ENCODE data around the gene SLC6A11.

SLC6A11 gene

DNA sequence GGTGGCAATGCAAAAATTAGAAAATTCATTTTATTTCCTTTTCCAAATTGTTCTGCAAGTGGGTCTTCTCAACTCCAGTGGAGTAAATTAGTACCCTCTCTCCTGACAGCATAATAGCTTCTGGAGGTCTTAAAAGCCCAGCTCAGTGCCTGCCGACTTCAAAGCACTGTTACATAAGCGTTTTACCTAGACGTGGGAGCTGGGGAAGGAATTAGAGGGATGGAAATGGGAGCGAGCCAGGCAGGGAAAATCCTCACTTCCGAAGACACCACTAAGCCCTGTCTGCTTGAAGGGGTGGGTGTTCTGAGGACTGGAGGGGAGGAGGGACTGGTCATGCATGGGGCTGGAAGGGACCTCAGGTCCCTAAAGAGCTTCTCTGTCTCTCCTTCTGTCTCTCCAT lies 99.3 kb downstream of the SLC6A11 start:
- DNase-seq = no peak
- Mint-ChIP-seq H3K9me3 (no peaks in the 10 kb centered on the region), H3K27ac (no peak overlapping the region), H3K4me1 (no peaks in the 10 kb centered on the region), H3K4me3 (no peak overlapping the region), H3K36me3 (ENCODE audit: low read depth) (no peaks in the 10 kb centered on the region), H3K27me3 (peaks cover 16% of the 10 kb centered on the region)
- ATAC-seq = no peak

DNA sequence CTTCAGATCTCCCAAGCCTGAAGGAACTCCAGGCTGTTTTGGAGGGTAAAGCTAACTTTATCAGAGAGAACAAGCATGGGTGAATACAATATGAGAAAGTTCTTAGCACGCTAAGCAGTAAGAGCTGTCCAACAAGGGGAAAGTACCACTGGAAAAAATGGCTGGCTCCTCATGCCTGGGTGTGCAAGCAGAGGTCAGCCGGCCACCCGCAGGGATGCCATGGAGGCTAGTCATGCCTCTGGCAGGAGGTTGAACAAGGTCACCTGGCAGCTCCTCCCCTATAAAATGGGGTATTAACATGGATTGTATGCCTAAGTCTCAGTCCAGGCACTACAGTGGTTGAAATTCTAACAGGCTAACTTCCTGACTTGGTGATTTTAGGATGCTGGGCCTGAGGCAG lies 101.1 kb downstream of the SLC6A11 start:
- DNase-seq (no peak), ATAC-seq (no peak)
- Mint-ChIP-seq H3K9me3 (no peaks in the 10 kb centered on the region), H3K4me3 (no peak overlapping the region), H3K27ac (no peak overlapping the region), H3K36me3 (ENCODE audit: low read depth) (no peaks in the 10 kb centered on the region), H3K27me3 (peaks cover 22% of the 10 kb centered on the region), H3K4me1 (no peaks in the 10 kb centered on the region)

DNA sequence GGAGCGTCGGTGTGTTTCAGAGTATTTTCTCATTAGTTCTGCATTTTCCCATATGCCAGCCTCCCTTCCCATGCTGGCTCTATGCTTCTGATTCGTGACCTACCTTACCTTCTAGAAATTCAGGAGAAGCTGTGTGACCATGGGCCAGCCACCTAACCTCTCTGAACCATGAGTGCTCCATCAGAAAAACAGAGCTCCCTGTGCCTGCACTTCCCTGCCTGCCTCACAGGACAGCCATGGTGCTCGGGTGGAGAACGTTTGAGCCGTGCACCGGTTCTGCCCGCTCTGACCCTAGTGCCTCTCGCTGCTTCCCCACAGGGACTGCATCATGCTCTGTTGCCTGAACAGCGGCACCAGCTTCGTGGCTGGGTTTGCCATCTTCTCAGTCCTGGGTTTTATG lies 102.0 kb downstream of the SLC6A11 start:
- Mint-ChIP-seq H3K27me3 (peaks cover 23% of the 10 kb centered on the region), H3K4me1 (no peaks in the 10 kb centered on the region), H3K36me3 (ENCODE audit: low read depth) (no peaks in the 10 kb centered on the region), H3K27ac (no peak overlapping the region), H3K4me3 (no peak overlapping the region), H3K9me3 (no peaks in the 10 kb centered on the region)
- ATAC-seq = no peak
- no peak for DNase-seq

DNA sequence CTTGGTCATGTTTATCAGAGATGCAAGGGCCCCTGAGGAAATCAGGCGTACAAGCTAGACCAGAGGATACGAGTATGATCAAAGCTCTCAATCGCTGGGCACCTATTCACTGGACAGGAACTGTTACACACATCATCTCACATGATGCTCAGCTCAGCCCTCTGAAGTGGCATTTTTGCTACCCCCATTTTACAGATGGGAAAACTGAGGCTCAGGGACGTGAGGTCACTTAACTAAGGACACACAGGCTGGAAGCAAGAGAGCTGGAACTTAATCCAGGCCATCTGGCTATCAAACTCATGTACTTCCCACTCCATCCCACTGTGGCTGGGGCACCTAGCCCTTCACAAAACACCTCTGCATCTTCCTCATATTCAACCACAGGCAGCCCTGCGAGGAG lies 103.6 kb downstream of the SLC6A11 start:
- ATAC-seq (no peak), DNase-seq (no peak)
- no peaks in the 10 kb centered on the region for H3K4me1 Mint-ChIP-seq
- H3K4me3 Mint-ChIP-seq = no peak overlapping the region
- no peak overlapping the region for H3K27ac Mint-ChIP-seq
- H3K9me3 Mint-ChIP-seq = no peaks in the 10 kb centered on the region
- H3K27me3 Mint-ChIP-seq = peaks cover 22% of the 10 kb centered on the region
- no peaks in the 10 kb centered on the region for H3K36me3 Mint-ChIP-seq (ENCODE audit: low read depth)

DNA sequence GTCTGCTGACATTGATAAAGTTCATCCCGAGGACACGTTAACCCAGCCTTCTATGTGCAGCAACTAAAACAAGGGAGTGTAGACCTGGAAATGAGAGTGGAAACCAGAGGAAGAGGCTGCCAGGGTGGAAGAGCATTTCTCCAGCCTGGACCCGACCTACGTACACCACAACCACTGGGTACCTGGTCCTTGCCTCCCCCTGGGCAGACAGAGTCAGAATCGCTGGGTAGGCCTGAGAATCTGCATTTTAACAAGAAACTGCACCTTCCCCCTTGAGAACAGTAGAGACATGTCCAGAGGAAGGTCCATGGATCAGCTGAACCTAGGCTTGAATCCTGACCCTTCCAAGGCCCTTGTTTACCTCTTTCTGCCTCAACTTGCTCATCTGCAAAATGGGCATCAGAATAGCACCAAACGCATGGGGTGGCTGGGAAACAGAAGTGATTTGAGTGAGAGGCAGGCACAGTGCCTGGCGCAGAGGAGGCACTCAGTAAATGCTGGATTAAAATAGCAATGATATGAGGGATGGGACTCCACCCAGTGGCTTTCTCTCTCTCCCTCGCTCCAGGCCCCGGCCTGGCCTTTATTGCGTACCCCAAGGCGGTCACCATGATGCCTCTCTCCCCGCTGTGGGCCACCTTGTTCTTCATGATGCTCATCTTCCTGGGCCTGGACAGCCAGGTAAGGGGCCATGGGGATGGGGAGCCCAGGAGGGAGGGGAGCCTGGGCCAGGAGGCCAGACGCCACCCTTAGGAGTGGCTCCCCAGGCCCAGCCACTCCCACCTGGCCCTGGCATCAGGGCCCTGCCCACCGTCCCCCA lies 109.6 kb downstream of the SLC6A11 start:
- Mint-ChIP-seq H3K27me3 (peaks cover 12% of the 10 kb centered on the region), H3K4me3 (no peak overlapping the region), H3K4me1 (no peaks in the 10 kb centered on the region), H3K9me3 (no peaks in the 10 kb centered on the region), H3K36me3 (ENCODE audit: low read depth) (no peaks in the 10 kb centered on the region), H3K27ac (no peak overlapping the region)
- DNase-seq = no peak
- no peak for ATAC-seq

DNA sequence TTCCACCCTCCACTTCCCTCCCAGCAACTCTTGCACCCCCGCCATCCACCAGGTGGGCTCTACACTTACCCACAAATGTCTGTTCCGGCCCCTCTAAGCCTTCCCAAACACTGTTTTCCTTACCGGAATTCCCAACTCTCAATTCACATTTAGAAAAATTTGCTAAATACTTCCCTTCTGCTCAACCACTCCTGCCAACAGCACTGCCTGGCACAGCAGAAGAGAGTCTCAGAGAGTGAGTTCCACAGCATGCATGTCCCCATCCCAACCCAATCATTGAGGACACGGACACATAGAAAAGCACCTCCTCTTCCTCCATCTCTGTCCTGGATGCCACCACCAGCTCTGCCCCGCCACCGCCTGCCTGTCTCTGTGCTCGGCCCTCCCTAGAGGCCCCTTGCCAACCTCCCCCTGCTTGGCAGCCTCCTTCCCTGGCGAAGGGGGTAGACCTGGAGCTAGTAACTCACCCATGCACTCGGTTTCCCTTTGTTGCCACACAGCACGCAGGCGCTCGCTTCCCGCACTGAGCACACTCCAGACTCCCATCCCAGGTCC lies 110.3 kb downstream of the SLC6A11 start:
- Mint-ChIP-seq H3K36me3 (ENCODE audit: low read depth) (no peaks in the 10 kb centered on the region), H3K27me3 (peaks cover 10% of the 10 kb centered on the region), H3K4me3 (no peak overlapping the region), H3K9me3 (no peaks in the 10 kb centered on the region), H3K27ac (no peak overlapping the region), H3K4me1 (no peaks in the 10 kb centered on the region)
- ATAC-seq (no peak), DNase-seq (no peak)

DNA sequence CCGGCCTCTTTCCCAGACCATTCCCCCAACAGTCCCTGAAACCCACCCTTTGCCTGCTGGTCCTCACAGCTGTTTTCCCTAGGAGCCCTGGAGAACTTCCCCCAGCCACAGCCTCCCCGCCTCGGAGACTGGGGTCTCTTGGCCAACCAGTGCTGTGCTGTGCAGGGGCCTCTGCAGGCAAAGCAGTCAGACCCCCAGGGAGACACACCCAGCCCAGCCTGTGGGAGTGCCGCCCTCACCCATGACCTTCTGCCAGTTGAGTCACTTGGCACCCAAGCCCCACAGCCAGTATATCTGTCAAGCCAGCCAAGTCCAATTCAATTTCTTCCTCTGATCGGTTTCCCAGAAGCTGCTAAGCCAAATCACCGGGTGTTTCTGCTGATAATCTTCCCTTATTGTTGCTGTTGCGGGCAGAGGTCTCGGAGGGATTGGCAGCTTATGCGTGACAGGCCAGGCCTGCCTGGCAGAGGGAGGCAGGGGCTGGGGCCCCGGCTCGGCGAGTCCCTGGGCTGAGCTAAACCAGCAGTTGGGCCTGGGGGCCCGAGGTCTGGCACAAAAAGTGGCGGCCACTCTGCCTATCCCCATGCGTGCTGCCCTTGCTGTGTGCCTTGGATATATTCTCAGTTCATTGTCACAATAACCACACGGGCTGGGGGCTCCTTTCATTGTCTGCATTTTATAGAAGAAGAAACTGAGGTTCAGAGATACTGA lies 110.9 kb downstream of the SLC6A11 start:
- no peaks in the 10 kb centered on the region for H3K9me3 Mint-ChIP-seq
- peaks cover 8% of the 10 kb centered on the region for H3K27me3 Mint-ChIP-seq

DNA sequence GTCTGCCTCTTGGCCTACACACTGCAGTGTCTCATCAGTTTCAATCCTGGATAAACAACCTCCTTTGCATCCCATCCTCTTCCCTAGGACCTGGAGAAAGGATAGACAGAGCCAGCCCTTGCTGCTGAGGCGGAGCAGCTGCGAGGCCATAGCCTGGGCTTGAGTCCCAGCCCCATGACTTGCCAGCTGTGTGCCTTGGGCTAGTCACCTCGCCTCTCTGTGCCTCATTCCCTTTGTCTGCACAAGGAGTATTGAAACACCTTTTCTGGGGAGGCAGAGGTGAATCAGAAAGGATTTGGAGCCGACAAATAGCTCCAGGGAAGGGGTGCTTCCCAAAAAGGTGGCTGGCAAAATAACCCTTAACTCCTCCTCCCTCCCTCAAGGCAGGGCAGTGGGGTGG lies 111.5 kb downstream of the SLC6A11 start:
- no peaks in the 10 kb centered on the region for H3K4me1 Mint-ChIP-seq
- H3K36me3 Mint-ChIP-seq (ENCODE audit: low read depth) = no peaks in the 10 kb centered on the region
- no peak overlapping the region for H3K27ac Mint-ChIP-seq
- H3K27me3 Mint-ChIP-seq = peaks cover 6% of the 10 kb centered on the region
- no peaks in the 10 kb centered on the region for H3K9me3 Mint-ChIP-seq
- no peak for DNase-seq
- ATAC-seq = no peak
- H3K4me3 Mint-ChIP-seq = no peak overlapping the region

More for the DNA sequence above, 110.9 kb downstream of the SLC6A11 start:
- Mint-ChIP-seq H3K4me3 (no peak overlapping the region), H3K27ac (no peak overlapping the region), H3K4me1 (no peaks in the 10 kb centered on the region), H3K36me3 (ENCODE audit: low read depth) (no peaks in the 10 kb centered on the region)
- DNase-seq = no peak
- ATAC-seq = no peak

DNA sequence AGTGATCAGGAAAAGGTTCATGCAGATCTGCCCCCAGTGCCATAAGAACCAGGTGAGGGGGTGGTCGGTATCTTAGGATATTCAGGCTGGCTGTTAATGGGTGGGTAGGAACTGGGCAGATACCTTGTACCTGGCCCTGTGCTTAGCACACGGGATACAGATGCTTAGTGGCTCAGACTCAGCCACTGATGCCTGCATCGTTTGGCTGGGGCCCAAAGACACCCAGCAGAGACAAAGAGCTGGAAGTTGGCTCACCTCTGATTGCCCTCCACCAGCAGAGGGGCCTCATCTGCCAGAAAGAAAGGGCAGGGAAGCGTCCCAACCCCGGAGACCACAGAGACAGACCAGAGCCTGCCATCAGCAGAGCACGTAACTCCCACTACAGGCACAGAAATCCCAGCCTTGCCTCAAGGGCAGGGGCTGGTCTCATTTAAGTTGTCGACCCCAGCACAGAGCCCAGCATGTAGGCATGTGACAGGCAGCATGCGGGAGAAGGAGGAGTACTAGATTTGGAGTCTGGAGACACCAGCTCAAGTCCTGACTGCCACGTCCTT lies 112.5 kb downstream of the SLC6A11 start:
- no peak overlapping the region for H3K27ac Mint-ChIP-seq
- H3K36me3 Mint-ChIP-seq (ENCODE audit: low read depth) = no peaks in the 10 kb centered on the region
- H3K9me3 Mint-ChIP-seq = no peaks in the 10 kb centered on the region
- ATAC-seq (no peak), DNase-seq (no peak)
- H3K4me1 Mint-ChIP-seq = no peaks in the 10 kb centered on the region
- no peak overlapping the region for H3K4me3 Mint-ChIP-seq
- H3K27me3 Mint-ChIP-seq = peaks cover 4% of the 10 kb centered on the region

DNA sequence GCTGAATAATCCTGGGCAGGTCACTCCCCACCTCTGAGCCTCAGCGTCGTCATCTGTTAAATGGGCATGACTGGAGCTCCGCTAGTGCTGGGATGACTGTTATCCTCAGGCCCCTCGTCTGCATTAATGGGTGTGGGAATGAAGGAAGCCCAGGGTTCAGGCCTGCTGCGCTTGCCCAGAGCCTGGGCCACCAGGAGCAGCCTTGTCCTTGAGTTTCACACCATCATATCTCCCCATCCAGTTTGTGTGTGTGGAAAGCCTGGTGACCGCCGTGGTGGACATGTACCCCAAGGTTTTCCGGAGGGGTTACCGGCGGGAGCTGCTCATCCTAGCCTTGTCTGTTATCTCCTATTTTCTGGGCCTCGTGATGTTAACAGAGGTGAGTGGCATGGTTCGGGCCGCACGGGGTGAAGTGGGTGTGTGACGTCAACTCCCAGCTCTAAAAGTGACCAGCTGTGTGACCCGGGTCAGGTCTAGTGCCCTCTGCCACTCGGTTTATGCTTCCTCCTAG lies 113.0 kb downstream of the SLC6A11 start:
- DNase-seq = no peak
- Mint-ChIP-seq H3K9me3 (no peaks in the 10 kb centered on the region), H3K4me3 (no peak overlapping the region), H3K36me3 (ENCODE audit: low read depth) (no peaks in the 10 kb centered on the region), H3K27me3 (peaks cover 2% of the 10 kb centered on the region), H3K4me1 (no peaks in the 10 kb centered on the region), H3K27ac (no peak overlapping the region)
- ATAC-seq = no peak

DNA sequence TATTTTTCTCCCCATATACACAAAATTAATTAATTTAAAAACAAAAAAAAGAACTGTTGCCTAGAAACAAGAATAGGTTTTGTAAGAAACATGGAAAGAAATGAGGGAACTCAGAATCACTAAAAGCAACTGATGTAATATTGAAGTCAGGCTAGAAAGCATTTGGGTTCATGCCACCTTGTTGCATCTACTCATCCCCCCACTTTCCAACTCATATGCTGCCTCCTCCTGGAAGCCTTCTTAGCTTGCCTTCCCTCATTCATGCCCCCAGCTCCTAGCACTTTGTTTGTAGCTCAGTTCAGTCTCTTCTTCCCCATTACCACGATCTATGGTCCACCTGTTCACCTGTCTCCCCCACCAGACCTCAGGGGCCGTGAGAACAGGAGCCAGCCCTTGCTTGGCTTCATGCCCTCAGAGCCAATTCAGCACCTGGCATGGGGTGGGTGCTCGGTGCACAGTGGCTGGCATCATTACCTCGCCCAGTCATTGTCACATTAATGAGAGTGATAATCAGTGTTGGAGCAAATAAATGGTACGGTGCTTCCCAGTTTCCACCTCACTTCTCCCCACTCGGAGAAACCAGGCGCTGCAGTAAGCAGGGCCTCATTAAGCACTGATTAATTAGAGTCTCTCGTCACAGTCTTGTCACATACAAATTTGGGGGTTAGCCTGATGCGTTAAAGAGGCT lies 114.1 kb downstream of the SLC6A11 start:
- Mint-ChIP-seq H3K36me3 (ENCODE audit: low read depth) (no peaks in the 10 kb centered on the region), H3K27ac (no peak overlapping the region), H3K4me1 (no peaks in the 10 kb centered on the region), H3K4me3 (no peak overlapping the region), H3K27me3 (peaks cover 2% of the 10 kb centered on the region), H3K9me3 (no peaks in the 10 kb centered on the region)
- no peak for DNase-seq
- ATAC-seq = no peak

DNA sequence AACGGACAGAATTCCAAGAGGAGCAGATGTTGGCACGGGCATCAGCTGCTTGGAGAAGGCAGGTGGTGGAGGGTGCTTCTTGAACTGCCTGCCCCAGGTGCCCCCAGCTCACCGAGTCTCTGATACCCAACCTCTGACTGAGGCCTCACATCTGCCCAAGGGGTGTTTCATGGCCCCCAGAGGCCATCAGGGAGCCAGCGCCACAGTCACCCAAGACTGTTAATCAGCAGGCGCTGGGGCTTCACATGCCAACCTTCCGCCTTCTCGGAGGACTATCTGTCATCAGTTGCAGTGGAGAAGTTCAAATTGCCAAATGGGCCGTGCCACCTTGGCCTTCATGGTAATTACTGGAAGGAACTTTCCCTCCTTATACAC lies 114.6 kb downstream of the SLC6A11 start:
- DNase-seq (no peak), ATAC-seq (no peak)
- Mint-ChIP-seq H3K9me3 (no peaks in the 10 kb centered on the region), H3K27ac (no peak overlapping the region), H3K27me3 (peaks cover 2% of the 10 kb centered on the region), H3K36me3 (ENCODE audit: low read depth) (no peaks in the 10 kb centered on the region), H3K4me3 (no peak overlapping the region), H3K4me1 (no peaks in the 10 kb centered on the region)

DNA sequence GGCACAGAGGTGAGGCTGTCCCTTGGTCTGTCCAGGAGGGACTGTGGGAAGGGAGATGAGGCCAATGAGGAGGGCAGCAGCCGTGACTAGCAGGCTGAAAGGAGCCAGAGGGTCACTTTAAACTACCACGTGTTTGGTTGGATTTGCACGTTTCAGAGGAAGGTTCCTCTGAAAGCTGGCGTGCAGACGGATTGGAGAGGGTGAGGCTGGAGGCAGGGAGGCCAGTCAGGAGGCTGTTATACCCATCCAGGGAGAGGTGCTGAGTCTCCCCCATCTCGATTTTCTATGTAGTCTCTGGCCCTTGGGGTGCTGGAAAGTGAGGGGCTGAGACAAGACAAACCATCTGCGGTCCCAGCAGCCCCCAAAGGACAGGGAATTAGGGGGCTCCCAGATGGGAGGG lies 116.6 kb downstream of the SLC6A11 start:
- DNase-seq (no peak), ATAC-seq (no peak)
- Mint-ChIP-seq H3K4me3 (no peak overlapping the region), H3K4me1 (no peaks in the 10 kb centered on the region), H3K9me3 (no peaks in the 10 kb centered on the region), H3K27ac (no peak overlapping the region), H3K36me3 (ENCODE audit: low read depth) (no peaks in the 10 kb centered on the region), H3K27me3 (peaks cover 2% of the 10 kb centered on the region)

DNA sequence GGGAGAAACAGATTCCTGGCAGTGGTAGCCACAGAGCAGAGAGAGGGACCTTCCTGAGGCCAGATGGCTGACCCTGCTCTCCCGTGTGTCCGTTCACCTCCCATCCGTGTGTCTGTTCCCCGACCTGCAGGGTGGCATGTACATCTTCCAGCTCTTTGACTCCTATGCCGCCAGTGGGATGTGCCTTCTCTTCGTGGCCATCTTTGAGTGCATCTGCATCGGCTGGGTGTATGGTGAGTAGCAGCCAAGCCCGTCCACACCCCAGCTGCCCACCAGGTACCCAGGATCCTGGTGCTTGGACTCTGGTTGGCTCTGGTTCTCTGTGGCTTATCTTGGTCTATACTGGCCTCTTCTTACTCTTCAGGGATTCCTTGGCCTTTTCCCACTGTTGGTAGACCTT lies 117.0 kb downstream of the SLC6A11 start:
- peaks cover 2% of the 10 kb centered on the region for H3K27me3 Mint-ChIP-seq
- H3K36me3 Mint-ChIP-seq (ENCODE audit: low read depth) = no peaks in the 10 kb centered on the region
- no peaks in the 10 kb centered on the region for H3K9me3 Mint-ChIP-seq
- ATAC-seq (no peak), DNase-seq (no peak)
- no peaks in the 10 kb centered on the region for H3K4me1 Mint-ChIP-seq
- H3K4me3 Mint-ChIP-seq = no peak overlapping the region
- no peak overlapping the region for H3K27ac Mint-ChIP-seq

Measured in activated naive CD8-positive, alpha-beta T cell treated with anti-CD3 and anti-CD28 coated beads, Interleukin-2, amount 50 U/mL, for 24 hours (primary cell).